Ammon's horn (tissue), 1 donor: Measurements from ENCODE around the gene SUSD6.

Source experiments
- DNase-seq: peaks from one replicate; pipeline ENCODE4 v3.0.0-alpha.2; 2016; ENCODE audit warnings: low spot score

SUSD6 gene

DNA sequence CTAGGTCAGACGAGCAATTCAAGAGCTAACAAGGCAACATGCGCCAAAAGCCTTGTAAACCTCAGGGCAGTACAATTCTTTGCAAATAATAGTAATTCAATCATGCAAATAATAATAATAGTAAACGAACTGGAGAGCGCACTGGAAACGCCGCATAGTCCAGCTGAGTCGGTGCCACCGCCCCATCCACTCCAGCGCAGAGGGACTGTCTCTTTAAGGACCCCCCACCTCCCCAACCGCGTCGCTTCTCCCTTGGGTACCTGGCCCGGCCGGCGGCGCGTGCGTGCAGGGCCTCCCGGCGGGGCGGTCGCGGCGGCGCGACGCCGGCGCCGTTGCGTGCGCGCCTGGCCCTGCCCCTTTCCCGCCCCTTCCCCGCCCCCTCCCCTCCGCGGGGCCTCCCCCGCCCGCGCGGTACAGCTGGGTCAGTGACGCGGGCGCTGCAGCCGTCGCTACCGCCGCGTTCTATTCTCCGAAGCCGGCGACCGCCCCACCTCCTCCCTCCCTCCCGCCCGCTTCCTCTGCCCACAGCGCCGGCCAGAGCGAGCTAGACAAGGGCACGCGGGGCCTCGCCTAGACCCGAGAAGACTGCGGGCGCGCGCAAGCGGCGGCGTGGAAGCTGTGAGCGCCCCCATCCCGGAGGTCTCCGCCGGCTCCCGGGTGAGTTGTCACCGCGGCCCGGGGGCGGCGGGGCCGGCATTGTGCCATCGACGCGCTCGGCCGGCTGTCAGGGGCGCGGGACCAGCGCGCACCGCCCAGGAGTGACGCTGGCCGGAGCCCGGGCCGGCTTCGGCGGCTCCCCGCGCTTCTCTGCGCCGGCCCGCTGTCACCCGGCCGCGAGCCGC is at the start of gene SUSD6:
Gene SUSD6, plus strand, starts transcription at position 425 of the 842 bp plus-strand sequence. CDS start 46,997 bp downstream, outside the sequence.
- peak; percentile 94 for DNase-seq

GRCh38 chr14:69561893-69562292 is 49.5 kb upstream of the SUSD6 start:
- no peak for DNase-seq

GRCh38 chr14:69567563-69567962 is 43.8 kb upstream of the SUSD6 start:
- no peak for DNase-seq

DNA sequence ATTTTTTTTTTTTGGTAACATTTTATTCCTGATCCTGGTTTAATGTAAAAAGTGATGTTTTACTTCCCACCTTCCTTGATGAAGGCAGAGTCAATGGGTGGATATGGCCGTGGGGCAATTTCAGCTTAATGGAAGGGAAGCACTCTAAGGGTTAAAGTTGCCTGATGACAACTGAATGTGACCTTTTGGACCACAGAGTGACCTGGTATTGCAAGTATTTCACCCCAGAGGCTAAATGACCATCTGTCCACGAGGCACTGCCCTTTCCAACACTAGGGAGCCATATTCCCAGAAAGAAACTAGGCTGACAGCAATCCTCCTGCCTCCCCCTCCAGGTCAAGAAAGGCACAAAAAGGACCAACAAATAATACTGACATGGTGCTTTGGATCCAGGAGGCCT is 41.5 kb upstream of the SUSD6 start:
- DNase-seq = no peak

- DNase-seq = no peak
Measured at GRCh38 chr14:69570836-69571330, 40.5 kb upstream of the SUSD6 start.

- no peak for DNase-seq
Measured at GRCh38 chr14:69571449-69572029, 39.9 kb upstream of the SUSD6 start.

DNA sequence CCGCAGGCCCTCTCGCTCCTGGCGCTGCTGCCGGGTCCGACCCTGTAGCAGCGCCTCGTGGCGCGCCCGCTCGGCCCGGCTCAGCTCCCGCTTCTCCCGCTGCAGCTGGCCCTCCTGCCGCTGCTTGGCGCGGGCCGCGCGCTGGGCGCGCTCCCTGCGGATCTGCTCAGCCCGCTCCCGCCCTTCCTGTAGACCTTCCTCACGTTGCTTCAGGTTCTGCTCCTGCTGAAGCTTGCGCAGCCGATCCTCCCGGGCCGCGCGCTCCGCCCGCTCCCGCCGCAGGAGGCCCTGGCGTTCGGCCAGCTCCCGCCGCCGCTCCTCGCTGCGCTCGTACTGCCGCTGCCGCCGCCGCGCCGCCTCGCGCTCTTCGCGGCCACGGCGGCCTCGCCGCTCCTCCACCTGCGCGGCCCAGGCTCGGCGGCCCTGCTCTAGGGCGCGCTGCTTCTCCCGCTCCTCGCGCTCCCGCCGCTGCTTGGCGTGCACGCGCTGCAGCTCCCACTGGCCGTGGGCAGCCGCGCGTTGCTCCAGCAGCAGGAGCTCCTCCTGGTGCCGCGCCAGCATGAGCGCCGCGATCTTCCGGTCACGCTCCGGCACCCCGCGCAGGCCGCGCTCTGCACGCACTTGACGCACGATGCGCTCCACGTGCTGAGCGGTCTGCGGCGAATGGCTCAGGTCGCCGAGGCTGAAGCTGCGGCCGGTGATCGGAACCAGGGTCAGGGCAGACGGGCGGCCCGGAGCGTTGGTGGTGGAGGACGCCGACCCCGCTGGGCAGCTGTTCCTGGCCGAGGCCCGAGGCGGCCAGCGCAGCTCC is 39.2 kb upstream of the SUSD6 start:
- DNase-seq = no peak

DNA sequence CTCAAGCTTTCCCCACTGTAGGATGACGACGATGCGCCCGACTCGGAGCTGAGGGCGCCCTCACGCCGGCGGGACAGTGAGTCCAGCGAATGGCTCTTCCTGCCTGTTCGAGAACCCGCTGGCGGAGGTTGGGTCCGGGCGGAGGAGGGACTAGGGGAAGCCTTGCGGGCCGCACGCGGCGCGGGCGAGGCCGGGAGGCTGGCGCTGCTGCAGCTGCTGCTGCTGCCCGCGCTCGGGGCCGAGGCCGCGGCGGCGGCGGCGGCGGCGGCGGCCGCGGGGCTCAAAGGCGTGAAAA is 38.6 kb upstream of the SUSD6 start:
- DNase-seq = no peak

DNA sequence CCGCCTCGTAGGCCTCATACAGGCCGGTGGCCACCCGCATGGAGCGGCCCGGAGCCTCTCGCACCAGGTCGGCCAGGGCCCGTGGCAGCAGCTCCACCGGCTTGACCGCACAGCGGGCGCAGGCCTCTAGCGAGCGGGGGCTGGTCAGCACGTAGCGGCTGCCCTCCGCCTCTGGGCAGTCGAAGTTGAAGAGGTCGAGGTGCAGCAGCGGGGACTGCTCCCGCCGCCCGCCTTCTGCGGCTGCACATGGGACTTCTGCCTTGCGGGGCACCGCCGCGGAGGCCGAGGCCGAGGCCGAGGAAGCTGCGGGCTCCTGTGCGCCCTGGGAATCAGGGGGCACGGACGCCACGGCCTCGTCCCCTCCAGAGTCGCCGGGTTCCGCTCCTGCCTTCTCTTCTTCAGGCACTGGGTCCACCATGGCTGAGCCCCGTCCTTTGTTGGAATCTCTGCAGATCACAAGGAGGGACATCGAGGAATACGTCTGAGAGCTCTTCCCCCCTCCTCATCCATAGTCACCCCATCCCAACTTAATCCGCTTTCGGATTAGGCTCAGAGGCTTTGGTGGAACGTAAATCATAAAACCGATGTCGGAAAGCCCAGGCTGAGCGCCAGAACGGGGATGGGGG is 38.1 kb upstream of the SUSD6 start:
- DNase-seq = no peak

GRCh38 chr14:69573831-69574262 is 37.5 kb upstream of the SUSD6 start:
- peak; percentile 15 for DNase-seq

DNA sequence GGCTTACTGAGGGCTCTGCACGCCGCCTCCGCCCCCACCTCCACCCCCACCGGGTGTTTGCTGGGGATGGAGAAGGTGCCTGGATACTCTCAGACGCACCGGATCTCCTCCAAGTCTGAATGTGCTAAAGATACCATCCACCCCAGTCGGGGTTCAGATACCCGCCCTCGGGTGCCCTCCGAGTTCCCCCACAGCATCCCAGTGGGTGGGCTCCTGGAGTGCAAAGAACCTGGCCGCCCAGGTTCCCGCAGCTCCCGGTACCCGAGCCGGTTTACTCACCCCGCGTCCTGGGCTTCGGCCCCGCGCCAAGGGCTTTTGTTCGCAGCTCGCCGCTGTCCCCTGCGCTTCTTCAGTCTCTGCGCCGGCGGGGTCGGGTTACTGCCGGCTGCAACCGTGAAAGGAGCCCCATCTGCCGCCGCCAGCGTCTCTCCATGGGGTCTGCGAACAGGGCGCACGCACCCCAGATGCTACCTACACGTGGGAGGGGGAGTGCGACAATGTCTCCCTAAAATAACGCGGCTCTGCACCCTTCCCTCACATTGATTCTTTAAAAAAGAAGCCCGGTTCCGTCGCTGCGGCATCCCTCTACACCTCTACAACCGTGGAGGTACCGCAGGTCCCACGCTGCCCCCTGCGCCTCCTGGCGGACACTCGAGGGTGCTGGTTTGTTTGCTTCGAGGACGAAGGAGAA is 37.0 kb upstream of the SUSD6 start, which contains the start of gene CCDC177:
Gene CCDC177, minus strand, starts transcription at position 609 of the 691 bp plus-strand sequence. CDS start 1,249 bp downstream, outside the sequence.
- DNase-seq = peak; percentile 56

DNA sequence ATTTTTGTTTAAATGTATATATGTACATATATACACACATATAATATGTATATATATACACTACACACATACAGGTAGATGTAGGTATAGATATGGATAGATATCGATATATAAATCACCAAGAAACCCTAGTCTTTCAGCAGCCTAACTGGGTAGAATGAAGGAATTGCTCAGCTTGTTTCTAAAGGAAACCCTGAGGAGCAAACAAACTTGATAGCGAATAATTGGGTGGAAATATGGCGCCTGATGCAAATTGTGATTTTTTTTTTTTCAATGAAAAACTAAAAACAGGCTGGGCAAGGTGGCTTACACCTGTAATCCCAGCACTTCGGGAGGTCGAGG is 36.5 kb upstream of the SUSD6 start:
- no peak for DNase-seq

GRCh38 chr14:69579476-69579875 is 31.9 kb upstream of the SUSD6 start:
- DNase-seq = no peak

DNA sequence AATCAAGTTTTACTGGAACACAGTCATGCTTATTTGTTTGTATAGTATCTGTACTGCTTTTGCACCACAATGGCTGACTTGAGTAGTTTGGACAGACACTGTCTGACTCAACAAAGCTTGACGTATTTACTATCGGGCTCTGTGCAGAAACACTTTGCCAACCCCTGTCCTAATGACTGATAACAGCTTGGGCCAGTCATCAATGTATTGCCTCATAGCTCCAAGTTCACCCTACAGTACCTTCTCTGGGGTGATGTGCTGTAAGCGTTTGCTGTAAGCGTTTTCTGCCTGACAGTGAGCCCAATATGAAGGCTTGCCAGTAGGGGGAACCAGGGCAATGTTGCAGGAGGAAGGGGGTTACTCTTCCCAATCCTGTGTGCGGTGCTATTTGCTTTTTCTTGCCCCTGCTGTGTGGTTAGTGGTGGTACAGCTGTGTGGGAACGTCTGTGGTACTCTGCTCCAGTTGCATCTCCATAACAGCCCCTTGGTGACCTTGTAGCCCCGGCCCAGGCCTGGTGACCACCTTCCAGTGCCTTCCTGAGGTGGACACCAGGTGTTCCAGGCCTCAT is 31.3 kb upstream of the SUSD6 start:
- peak; percentile 50 for DNase-seq

- DNase-seq = no peak
Measured at GRCh38 chr14:69581316-69581935, 30.0 kb upstream of the SUSD6 start.

DNA sequence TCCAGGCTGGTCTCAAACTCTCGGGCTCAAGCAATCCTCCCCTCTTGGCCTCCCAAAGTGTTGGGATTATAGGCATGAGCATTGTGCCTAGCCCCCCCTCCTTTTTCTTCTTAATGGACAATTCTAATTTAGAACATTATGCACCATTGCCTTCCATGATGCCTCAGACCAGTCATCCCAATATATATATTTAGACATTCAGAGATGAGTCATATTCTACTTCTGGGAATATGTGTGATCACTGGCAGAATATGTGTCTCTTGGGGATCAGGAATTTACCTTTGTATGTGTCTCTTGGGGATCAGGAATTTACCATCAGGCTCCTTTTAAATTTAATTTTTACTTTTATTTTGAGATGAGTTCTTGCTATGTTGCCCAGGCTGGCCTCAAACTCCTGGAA is 29.2 kb upstream of the SUSD6 start:
- DNase-seq = no peak

- DNase-seq = no peak
Measured at GRCh38 chr14:69582829-69583228, 28.6 kb upstream of the SUSD6 start.

GRCh38 chr14:69584389-69584788 is 27.0 kb upstream of the SUSD6 start:
- DNase-seq = no peak

DNA sequence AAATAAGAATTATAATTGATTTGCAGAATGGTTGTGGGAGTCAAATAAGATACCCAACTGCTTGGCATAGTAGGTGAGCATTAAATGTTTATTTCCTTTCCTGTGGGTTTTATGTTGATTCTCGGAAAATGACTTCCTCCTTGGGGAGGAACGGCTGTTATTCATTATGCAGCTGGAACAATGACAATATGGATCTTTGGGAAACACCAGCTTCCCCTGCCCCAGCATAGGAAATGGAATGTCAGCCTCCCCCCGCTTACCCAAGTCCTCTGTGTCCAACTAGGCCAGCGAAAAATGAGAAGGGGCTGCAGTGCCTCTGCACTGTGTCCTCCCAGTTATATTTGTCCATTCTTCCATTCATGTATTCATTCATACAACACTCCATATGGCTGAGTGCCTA is 25.0 kb upstream of the SUSD6 start:
- no peak for DNase-seq

GRCh38 chr14:69587389-69587788 is 24.0 kb upstream of the SUSD6 start:
- DNase-seq = no peak

- no peak for DNase-seq
Measured at GRCh38 chr14:69591317-69591716, 20.1 kb upstream of the SUSD6 start.
